ENCODE results near the gene UBXN1. TPM values are rescaled to one million over a fixed set of nuclear protein-coding genes. Genes with fewer than 3 reads are reported as not detected.

Gene UBXN1
- total and polyA plus RNA-seq, 2 experiments from 2014 or later, result 73.0 to 73.2 TPM

- H2AFZ ChIP-seq, result peak overlapping the region; percentile 20
- DNase-seq (ENCODE audit: low spot score), result no peak
- WGBS (ENCODE audit: low lambda C conversion rate, missing lambda C conversion rate), result 16% methylated on average over 11 of the region's 11 CpGs
- peak overlapping the region; percentile 97 for H3K4me2 ChIP-seq
- H3K4me3 ChIP-seq, result peak overlapping the region; percentile 72
- H3K4me1 ChIP-seq (ENCODE audit: insufficient read depth), result peaks cover 10% of the 10 kb centered on the region
- H4K20me1 ChIP-seq (ENCODE audit: insufficient read depth, poor library complexity, severe bottlenecking), result no peaks in the 10 kb centered on the region
- peaks cover 57% of the 10 kb centered on the region for H3K79me2 ChIP-seq
- no peaks in the 10 kb centered on the region for H3K36me3 ChIP-seq (replicated peaks; ENCODE audit: insufficient read depth, low read depth)
- H3K9me2 ChIP-seq (replicated peaks; ENCODE audit: insufficient read depth), result no peaks in the 10 kb centered on the region
- H3K27me3 ChIP-seq, result no peaks in the 10 kb centered on the region
- peak overlapping the region; percentile 97 for H3K27ac ChIP-seq
- no peaks in the 10 kb centered on the region for H3K9me3 ChIP-seq (ENCODE audit: low read depth)
- TF ChIP-seq EZH2 (IDR thresholded peaks at IDR 0.05; ENCODE audit: borderline replicate concordance) (no peak), CTCF (IDR thresholded peaks at IDR 0.05; ENCODE audit: poor library complexity) (no peak), EZH2phosphoT487 (IDR thresholded peaks at IDR 0.05; ENCODE audit: low read depth, severe bottlenecking, unreplicated experiment) (no peak)
These were observed 33.3 kb downstream of the UBXN1 start for GRCh38 chr11:62645671-62645945.

GRCh38 chr11:62644220-62644619 is 34.7 kb downstream of the UBXN1 start:
- H3K27me3 ChIP-seq, result no peaks in the 10 kb centered on the region
- H4K20me1 ChIP-seq (ENCODE audit: insufficient read depth, poor library complexity, severe bottlenecking), result no peaks in the 10 kb centered on the region
- peak overlapping the region; percentile 67 for H3K27ac ChIP-seq
- H3K4me2 ChIP-seq, result peak overlapping the region; percentile 97
- no peak overlapping the region for H2AFZ ChIP-seq
- TF ChIP-seq EZH2phosphoT487 (IDR thresholded peaks at IDR 0.05; ENCODE audit: low read depth, severe bottlenecking, unreplicated experiment), result no peak
- no peak for TF ChIP-seq EZH2 (IDR thresholded peaks at IDR 0.05; ENCODE audit: borderline replicate concordance)
- TF ChIP-seq CTCF (IDR thresholded peaks at IDR 0.05; ENCODE audit: poor library complexity), result no peak
- H3K36me3 ChIP-seq (replicated peaks; ENCODE audit: insufficient read depth, low read depth), result no peaks in the 10 kb centered on the region
- H3K4me3 ChIP-seq, result no peak overlapping the region
- 71% methylated on average over 8 of the region's 8 CpGs for WGBS (ENCODE audit: low lambda C conversion rate, missing lambda C conversion rate)
- H3K79me2 ChIP-seq, result peaks cover 67% of the 10 kb centered on the region
- no peak for DNase-seq (ENCODE audit: low spot score)
- no peaks in the 10 kb centered on the region for H3K9me3 ChIP-seq (ENCODE audit: low read depth)
- peaks cover 10% of the 10 kb centered on the region for H3K4me1 ChIP-seq (ENCODE audit: insufficient read depth)
- no peaks in the 10 kb centered on the region for H3K9me2 ChIP-seq (replicated peaks; ENCODE audit: insufficient read depth)

GRCh38 chr11:62632492-62632891 is 46.4 kb downstream of the UBXN1 start:
- H3K27me3 ChIP-seq, result no peaks in the 10 kb centered on the region
- DNase-seq (ENCODE audit: low spot score), result no peak
- 97% methylated on average over 6 of the region's 6 CpGs for WGBS (ENCODE audit: low lambda C conversion rate, missing lambda C conversion rate)
- no peak overlapping the region for H3K27ac ChIP-seq
- TF ChIP-seq EZH2 (IDR thresholded peaks at IDR 0.05; ENCODE audit: borderline replicate concordance), result no peak
- no peak for TF ChIP-seq CTCF (IDR thresholded peaks at IDR 0.05; ENCODE audit: poor library complexity)
- no peak for TF ChIP-seq EZH2phosphoT487 (IDR thresholded peaks at IDR 0.05; ENCODE audit: low read depth, severe bottlenecking, unreplicated experiment)
- peaks cover 21% of the 10 kb centered on the region for H3K79me2 ChIP-seq
- no peaks in the 10 kb centered on the region for H4K20me1 ChIP-seq (ENCODE audit: insufficient read depth, poor library complexity, severe bottlenecking)
- no peaks in the 10 kb centered on the region for H3K36me3 ChIP-seq (replicated peaks; ENCODE audit: insufficient read depth, low read depth)
- H3K4me3 ChIP-seq, result no peak overlapping the region
- H3K4me2 ChIP-seq, result no peak overlapping the region
- H3K9me3 ChIP-seq (ENCODE audit: low read depth), result no peaks in the 10 kb centered on the region
- no peaks in the 10 kb centered on the region for H3K4me1 ChIP-seq (ENCODE audit: insufficient read depth)
- no peak overlapping the region for H2AFZ ChIP-seq
- no peaks in the 10 kb centered on the region for H3K9me2 ChIP-seq (replicated peaks; ENCODE audit: insufficient read depth)

GRCh38 chr11:62627713-62628112 is 51.2 kb downstream of the UBXN1 start:
- Histone ChIP-seq H3K9me2 (replicated peaks; ENCODE audit: insufficient read depth) (no peaks in the 10 kb centered on the region), H3K9me3 (ENCODE audit: low read depth) (no peaks in the 10 kb centered on the region), H3K4me1 (ENCODE audit: insufficient read depth) (no peaks in the 10 kb centered on the region), H3K36me3 (replicated peaks; ENCODE audit: insufficient read depth, low read depth) (no peaks in the 10 kb centered on the region), H3K27ac (no peak overlapping the region), H3K4me2 (no peak overlapping the region), H4K20me1 (ENCODE audit: insufficient read depth, poor library complexity, severe bottlenecking) (no peaks in the 10 kb centered on the region), H3K27me3 (no peaks in the 10 kb centered on the region), H3K79me2 (no peaks in the 10 kb centered on the region), H3K4me3 (no peak overlapping the region), H2AFZ (no peak overlapping the region)
- TF ChIP-seq EZH2 (IDR thresholded peaks at IDR 0.05; ENCODE audit: borderline replicate concordance), result no peak
- no peak for TF ChIP-seq EZH2phosphoT487 (IDR thresholded peaks at IDR 0.05; ENCODE audit: low read depth, severe bottlenecking, unreplicated experiment)
- no peak for TF ChIP-seq CTCF (IDR thresholded peaks at IDR 0.05; ENCODE audit: poor library complexity)
- no peak for DNase-seq (ENCODE audit: low spot score)
- WGBS (ENCODE audit: low lambda C conversion rate, missing lambda C conversion rate), result 91% methylated on average over 3 of the region's 3 CpGs
